HG03354 (cell line): ENCODE results near the gene FAM9C.
"Not testable (repeated sequence)": the region's sequence is repeated elsewhere in the genome, so short reads cannot be mapped to it uniquely, and the experiment has no call there.

Experiments
- ATAC-seq: cut with Tn5 transposase; IDR thresholded peaks from one replicate; pipeline ENCODE4 v1.9.1; 2021; ENCODE audit warnings: mild to moderate bottlenecking; ENCODE audit not compliant: unreplicated experiment, poor library complexity, severe bottlenecking

The FAM9C gene

DNA sequence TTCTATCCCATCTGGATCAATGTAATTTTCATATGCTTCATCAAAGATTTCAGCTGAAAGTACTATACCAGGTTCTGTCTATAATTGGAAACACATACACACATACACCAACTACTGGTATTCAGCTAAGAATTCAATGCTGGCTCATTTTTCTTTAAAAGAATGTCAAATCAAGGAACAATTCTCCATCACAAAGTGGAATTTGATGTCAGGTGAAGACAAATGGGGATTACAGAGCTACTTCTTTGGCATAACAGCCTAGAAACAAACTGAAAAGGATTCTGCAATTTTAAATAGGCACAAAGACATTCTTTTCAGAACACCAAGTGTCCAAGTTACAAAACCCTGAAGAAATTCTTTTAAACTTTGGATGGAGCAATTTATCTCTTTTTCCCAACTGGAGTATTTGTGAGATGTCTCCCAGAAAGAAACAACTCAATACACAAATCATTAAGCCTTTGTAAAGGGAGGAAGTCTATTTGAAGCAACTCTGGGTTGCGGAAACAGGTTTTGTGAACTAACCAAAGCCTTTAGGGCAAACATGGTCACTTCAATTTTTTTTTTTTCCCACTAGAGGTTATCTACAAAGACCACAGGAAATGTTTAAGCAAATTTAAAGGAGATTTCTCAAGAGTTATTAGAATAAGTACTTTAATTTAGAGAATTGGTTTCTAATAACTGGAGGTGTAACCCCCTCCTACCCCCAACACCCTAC lies 1.9 kb upstream of the FAM9C start:
- peak; percentile 47 for ATAC-seq

DNA sequence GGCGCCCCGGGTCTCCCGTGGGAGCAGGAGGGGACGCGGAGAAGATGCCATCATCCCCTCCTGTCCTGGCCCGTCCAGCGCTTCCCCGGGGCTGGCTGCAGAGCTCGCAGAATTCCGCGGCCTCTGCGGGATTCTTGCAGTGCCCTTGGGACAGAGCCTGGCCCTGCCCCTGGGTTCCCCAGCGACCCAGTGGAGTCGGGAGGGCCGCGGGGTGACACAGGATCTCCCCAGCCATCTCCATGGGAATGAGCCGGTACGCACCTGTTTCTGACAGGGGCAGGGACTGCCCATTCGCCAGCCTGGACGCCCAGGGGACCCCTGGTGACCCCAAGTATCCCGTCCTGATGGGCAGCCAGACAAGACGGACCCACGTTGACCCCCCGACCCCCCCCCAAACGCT lies 482 bp downstream of the FAM9C start:
- ATAC-seq: no peak

DNA sequence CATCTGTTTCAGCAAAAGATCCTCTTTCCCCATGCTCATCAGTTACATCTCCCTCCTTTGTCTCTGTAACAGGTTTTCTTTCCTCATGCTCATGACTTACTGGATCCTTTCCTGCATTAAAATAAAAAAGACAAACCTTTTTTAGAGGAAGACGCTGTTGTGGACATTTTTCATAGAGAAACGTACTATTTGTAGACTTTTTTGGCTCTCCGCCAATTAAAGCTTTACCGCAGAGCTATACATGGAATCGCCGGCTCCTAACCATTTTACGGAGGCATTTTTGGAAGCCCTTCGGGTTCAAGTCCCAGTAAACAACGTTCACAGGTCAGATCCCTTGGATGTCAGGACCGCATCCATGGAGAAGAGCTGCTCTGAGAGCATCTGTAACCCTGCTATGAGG lies 1.3 kb downstream of the FAM9C start:
- no peak for ATAC-seq

GRCh38 chrX:13036896-13037295 lies 7.5 kb downstream of the FAM9C start:
- ATAC-seq: no peak

DNA sequence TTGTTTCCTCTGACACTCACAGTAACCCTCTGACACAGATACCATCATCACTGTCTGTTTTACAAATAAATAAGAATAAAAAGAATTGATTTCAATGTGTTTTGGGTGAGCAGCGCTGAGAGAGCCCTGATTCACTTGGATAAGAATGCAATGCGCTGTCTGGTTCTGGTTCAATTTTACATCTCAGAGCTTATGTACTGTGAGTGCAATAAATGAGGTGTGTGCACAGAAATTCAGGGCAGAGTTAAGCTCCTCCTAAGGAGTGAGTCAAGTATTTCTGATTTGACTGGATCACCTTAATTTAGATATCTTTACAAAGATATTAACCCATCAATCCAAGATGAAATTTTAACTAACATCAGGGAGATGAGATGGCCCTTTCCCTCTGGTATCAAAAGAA lies 11.2 kb downstream of the FAM9C start:
- ATAC-seq: no peak

- ATAC-seq: no peak
Observed at GRCh38 chrX:13029887-13030771, 14.3 kb downstream of the FAM9C start.

DNA sequence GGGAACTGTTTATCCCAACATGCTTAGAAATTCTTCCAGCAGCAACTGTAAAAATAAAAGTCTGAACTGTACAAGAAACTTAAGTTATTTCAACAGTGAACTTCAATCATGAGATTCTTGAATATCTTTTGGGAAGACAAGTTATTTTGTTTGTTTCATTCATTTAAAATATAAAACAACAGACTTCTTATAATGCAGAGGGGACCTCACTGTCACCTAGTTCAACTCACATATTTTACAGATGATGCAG lies 14.9 kb downstream of the FAM9C start:
- no peak for ATAC-seq

DNA sequence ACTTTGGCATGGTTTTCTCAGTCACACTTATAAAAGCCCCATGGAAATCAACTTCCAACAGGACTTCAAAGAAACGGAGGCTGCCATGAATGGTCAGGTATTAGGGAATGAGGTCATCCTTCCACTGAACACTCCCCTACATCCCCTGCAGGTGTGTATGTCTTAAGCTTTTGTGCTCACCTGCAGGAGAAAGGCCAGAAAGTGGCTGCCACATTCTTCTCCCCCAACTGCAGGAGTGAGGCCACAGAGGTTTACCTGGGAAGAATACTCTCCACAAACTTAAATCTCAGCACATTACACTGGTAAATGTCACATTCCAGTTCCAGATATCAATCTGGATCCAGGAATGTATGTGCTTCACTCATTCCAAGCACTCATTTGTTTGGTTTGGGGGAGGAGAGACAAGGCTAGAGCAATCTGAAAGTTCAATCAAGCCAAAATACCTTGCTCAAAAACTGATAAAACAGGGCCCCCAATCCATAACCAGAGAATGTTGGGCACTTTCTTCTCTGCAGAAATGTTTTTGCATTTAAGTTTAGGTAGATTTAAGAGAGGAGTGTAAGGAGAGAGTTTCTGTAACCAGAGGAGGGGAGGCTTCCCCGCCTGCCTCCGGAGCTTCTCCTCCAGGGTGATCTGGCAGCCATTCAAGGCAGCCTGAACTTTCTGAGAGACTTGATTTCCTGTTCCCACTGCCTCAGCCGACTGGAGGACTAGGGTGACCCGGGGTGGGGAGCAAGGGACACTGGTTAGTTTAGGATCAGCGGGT lies 15.4 kb downstream of the FAM9C start:
- no peak for ATAC-seq

DNA sequence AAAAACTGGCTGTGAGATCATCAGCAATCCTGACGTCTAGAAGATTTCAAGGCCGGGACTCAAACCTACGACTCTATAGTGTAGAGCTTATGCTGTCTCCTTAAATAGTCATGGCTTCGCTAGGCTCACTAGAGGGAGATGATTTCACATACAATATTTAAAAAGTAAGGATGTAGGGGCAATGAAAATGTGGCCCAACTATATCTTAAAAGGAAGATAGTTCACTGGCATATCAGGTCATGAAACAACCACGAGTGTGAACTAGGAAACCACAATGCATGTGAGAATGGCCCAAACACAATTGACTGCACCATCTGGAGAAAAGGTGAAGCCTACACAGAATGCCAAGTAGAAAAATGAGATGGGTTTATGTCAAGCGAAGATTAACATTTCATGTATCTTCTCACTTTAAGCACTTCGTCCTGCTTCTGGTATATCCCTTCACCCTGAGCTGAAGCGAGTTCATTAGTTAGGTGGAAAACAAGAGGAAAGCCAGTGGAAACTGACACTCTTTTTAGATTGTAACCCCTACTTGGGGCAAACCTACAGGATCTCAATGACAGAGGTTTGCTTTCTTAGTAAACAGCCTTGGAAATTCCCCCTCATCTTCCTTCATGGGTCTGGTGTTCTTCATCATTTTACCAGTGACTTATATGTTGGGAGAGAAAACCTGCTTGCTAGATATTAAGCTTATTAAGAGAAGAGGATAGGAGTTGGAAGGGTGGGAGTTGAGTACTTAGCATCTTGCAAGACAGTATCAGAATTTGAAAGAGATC lies 17.4 kb downstream of the FAM9C start:
- no peak for ATAC-seq

DNA sequence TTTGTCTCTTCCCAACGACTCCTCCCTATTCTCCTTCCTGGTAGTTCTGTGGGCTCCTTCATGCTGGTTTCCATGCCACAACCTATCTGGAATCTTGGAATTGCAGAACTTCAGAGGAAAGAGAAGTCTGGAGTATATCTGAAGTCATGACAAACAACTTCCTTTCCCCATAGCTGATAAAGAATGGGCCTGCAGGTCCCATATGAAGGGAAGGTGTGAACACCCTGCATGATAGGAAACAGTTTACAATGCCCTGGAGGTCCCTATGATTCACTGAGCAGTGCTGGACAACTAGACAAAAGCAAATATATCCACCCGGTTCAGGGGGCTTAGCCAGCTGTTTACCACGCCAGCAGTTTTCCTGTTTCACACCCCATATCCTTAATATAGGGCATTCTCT lies 19.4 kb downstream of the FAM9C start:
- no peak for ATAC-seq

DNA sequence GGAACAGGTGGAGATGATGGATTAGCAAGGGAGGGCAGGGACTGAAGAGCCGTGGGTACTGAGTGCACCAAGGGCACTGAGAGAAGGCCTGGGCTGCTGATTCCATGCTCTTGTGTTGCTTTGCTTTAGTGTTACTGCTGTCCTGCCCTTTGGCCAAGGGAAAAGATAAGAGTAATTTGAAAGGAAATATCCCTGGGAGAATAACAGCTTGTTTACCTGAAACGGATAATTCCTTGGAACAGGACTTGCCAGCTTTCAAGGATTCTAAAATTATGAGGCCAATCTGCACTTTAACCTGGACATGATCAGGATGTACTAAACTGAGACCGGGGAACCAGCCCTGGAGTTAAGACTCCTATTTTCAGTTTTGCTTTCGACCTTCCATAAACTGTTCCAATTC lies 20.4 kb downstream of the FAM9C start:
- ATAC-seq: no peak

DNA sequence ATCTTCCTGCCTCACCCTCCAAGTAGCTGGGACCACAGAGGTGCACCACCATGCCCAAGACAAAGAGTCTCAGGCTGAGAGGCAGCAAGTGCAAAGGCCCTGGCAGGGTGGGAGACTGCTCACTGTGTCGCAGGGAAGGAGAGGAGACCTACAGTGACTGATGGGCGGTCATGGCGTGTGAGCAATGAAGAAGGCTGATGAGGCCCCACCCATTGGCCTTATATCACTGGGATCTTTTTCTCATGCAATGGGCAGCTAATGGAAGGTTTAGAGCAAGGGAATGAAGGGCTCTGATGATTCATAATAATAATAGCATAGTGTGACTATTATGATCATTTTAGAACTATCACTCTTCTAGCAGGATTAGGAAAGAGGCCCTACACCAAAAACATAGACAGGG lies 20.9 kb downstream of the FAM9C start:
- no peak for ATAC-seq

- ATAC-seq: peak; percentile 80
Observed at GRCh38 chrX:13022926-13023325, 21.5 kb downstream of the FAM9C start.

DNA sequence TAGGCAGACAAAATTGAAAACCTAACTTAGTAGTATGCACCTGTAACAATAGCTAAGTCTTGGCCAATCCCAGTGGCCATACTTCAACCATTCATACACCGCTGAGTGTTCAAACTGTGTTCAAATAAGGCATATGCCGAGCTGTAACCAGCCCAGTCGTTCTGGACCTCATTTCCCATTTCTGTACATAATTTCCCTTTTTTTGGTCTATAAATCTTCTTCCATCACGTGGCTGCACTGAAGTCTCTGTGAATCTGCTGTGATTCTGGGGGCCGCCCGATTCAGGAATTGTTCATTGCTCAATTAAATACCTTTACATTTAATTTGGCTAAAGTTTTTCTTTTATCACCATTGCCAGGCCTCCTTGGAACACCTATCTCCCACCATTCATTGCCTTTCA lies 27.7 kb downstream of the FAM9C start:
- not testable (repeated sequence) for ATAC-seq

- no peak for ATAC-seq
Observed at GRCh38 chrX:13015536-13016236, 28.7 kb downstream of the FAM9C start.

- ATAC-seq: peak; percentile 43
Observed at GRCh38 chrX:13014111-13015096, 30.0 kb downstream of the FAM9C start.

DNA sequence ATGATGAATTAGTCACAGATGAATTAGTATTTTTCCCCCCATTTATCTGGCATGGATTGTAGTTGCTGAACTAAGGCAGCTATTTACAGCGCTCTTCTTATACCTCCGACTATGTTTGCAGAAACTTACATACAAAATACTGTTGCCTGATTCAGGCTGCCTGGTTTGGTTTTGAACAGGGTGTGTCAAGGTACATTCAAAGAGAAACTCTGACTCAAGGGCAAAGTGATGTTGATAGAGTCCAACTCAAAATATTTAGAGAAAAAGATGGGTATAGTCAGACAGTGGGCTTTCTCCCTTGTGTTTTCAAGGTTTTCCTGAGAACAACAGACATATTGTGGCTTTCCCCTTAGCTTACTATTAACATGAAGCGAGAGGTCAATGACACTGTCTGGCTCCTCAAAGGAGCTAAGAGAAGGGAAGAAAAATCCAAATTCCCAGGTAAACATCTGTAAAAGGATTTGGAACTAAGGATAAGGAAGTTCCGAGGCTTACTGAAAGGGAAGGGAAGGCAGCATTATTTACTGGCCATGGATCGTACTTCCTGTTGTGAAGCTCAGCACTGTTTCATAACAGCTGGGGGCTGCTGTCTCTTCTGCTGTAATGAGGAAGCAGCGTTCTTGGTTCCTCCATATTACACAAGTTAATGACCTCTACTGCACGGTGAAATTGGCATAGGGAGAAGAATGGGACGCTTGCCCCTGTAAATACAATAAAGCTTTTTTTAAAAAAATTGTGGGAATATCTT lies 30.9 kb downstream of the FAM9C start:
- peak; percentile 96 for ATAC-seq

GRCh38 chrX:13010546-13010945 lies 33.9 kb downstream of the FAM9C start:
- ATAC-seq: no peak
